IPS DF 4.7 (cell line): ENCODE results near the gene ADAM19.
"Not testable (repeated sequence)": the region's sequence is repeated elsewhere in the genome, so short reads cannot be mapped to it uniquely, and the experiment has no call there.

Source experiments
- DNase-seq: peaks from one replicate; pipeline ENCODE4 v3.0.0-alpha.2; 2013; ENCODE audit warnings: low spot score; ENCODE audit errors: extremely low read depth

The ADAM19 gene

GRCh38 chr5:157443041-157443549, 132.5 kb downstream of the ADAM19 start:
- DNase-seq = no peak

DNA sequence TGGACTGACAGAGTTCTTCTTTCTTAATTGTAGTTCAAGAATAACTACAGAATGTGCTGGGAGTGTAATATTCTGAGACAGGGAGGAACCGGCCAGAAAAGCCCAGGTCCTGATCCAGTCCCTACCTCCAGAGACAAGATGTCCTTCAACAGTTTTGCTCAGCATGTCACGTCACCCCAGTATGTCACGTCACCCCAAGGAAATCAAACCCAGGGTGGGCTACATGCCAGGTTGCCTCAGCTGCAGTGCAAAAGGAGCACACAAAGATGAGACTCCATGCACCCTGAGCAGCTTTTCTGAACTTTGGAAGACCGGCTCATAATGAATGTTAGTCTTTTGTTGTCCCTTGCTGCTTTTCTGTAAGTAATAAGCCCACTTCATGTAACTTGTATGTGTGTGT, 141.5 kb downstream of the ADAM19 start:
- no peak for DNase-seq

- DNase-seq = no peak
Observed at GRCh38 chr5:157431544-157432200, 143.9 kb downstream of the ADAM19 start.

DNA sequence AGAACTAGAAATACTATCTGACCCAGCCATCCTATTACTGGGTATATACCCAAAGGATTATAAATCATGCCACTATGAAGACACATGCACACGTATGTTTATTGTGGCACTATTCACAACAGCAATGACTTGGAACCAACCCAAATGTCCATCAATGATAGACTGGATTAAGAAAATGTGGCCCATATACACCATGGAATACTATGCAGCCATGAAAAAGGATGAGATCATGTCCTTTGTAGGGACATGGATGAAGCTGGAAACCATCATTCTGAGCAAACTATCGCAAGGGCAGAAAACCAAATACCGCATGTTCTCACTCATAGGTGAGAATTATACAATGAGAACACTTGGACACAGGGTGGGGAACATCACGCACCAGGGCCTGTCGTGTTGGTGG, 145.7 kb downstream of the ADAM19 start:
- not testable (repeated sequence) for DNase-seq
